GM12874 (cell line): ENCODE results near the gene UGT1A5.

Source experiments
- CTCF ChIP-seq: IDR thresholded peaks from 2 replicates; pipeline ENCODE4 v1.5.1; 2011; ENCODE audit warnings: low read depth, mild to moderate bottlenecking, control low read depth, low read length, moderate library complexity; ENCODE audit not compliant: insufficient read depth

The UGT1A5 gene

GRCh38 chr2:233674995-233675394, 37.7 kb upstream of the UGT1A5 start:
- TF ChIP-seq CTCF: no peak

GRCh38 chr2:233676046-233676445, 36.7 kb upstream of the UGT1A5 start:
- TF ChIP-seq CTCF: no peak

- no peak for TF ChIP-seq CTCF
Observed at GRCh38 chr2:233679196-233679595, 33.5 kb upstream of the UGT1A5 start.

DNA sequence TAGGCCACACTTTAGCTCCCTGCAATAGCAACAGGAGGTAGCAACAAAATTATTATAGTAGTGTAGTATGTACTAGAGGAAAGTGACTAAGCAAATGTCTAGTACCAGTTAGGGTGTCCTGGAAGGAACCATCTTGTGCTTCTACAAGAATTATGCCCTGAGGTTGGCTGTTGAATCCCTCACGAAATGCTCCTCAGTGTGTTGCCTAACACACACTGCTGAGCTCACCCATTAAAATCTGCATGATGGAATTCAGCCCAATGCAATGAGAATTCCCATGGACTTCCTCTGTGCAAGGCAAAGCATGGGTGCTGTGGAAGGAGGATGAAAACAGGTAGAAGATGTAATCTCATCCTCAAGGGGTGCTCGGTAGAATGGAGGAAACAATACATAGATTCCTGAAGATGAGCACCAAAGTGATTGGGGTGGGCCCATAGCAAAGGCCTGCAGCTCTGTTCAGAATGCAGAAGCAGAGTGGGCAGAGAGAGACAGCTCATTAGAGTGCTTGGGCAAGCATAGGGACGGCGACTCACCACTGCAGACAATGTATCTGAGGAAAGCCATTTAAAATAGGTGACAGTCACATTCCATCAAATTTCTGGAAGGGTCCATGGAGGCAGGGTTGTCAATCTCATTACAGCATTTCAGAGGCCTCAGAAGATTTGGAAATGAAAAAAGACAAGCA, 32.2 kb upstream of the UGT1A5 start:
- no peak for TF ChIP-seq CTCF

GRCh38 chr2:233681521-233682099, 31.1 kb upstream of the UGT1A5 start, which contains the start of gene UGT1A7:
Gene UGT1A7, plus strand, starts transcription at chr2:233681901. Its CDS starts 37 bp downstream, at chr2:233681938.
- no peak for TF ChIP-seq CTCF

- TF ChIP-seq CTCF: no peak
Observed at GRCh38 chr2:233684640-233685039, 28.1 kb upstream of the UGT1A5 start.

- no peak for TF ChIP-seq CTCF
Observed at GRCh38 chr2:233686928-233687327, 25.8 kb upstream of the UGT1A5 start.
